Gastroesophageal sphincter (tissue), 3 donors: ENCODE measurements around the gene BTBD16.

Source experiments
- CTCF ChIP-seq, 4 experiments: fragments of 200-600 bp in 2 of 4; fragments of 450-650 bp in 2 of 4; sonication (generic) in 1 of 4; IDR thresholded peaks; one replicate each; pipeline ENCODE4 v1.5.1; 2017 to 2019; ENCODE audit warnings: antibody characterized with exemption in 4 of 4, mild to moderate bottlenecking in 2 of 4, moderate library complexity in 2 of 4
- POLR2AphosphoS5 ChIP-seq: sonication (generic); formaldehyde crosslinking; IDR thresholded peaks from one replicate; pipeline ENCODE4 v1.6.1; 2017; ENCODE audit warnings: antibody characterized with exemption

DNA sequence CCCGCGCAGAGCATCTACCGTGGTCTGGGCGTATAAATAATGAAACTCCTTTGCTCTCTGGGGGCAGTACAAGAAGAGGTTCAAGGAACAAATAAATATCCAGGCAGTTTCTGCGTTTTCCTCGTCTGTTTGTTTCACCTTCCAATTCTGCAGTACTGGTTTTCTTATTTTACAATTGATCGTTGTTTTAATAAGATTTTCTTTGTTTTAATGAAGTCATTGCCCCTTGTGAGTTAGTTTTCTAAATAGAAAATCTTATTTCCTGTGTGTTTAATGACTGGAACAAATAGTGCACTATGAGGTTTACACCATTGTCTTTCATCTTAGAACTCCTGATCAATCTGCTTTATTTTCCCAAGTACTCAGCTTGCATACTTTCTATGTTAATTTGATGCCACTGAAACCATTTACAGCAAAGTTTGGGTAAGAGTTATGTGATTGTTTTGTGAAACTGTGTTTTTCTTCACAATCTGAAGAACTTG, 104.6 kb downstream of the BTBD16 start:
- TF ChIP-seq CTCF (IDR thresholded peaks at IDR 0.05), result no peak
- TF ChIP-seq POLR2AphosphoS5, result no peak
